NB4 (cell line): ENCODE data around the gene PIK3CD.

Experiments used
- CTCF ChIP-seq: IDR thresholded peaks from one replicate; pipeline ENCODE4 v1.5.1; 2012; ENCODE audit warnings: low read depth, low read length
- MYC ChIP-seq: IDR thresholded peaks from 2 replicates; pipeline ENCODE4 v1.6.1; 2011; ENCODE audit warnings: low read depth, low read length
- POLR2A ChIP-seq: IDR thresholded peaks from 2 replicates; pipeline ENCODE4 v1.6.1; 2011; ENCODE audit warnings: mild to moderate bottlenecking; ENCODE audit not compliant: insufficient read length; ENCODE audit errors: extremely low read depth
- TF ChIP-seq, protein P1 (sequence below): IDR thresholded peaks from 2 replicates; pipeline ENCODE4 v1.6.1; 2011; ENCODE audit warnings: low read depth, low read length

DNA sequence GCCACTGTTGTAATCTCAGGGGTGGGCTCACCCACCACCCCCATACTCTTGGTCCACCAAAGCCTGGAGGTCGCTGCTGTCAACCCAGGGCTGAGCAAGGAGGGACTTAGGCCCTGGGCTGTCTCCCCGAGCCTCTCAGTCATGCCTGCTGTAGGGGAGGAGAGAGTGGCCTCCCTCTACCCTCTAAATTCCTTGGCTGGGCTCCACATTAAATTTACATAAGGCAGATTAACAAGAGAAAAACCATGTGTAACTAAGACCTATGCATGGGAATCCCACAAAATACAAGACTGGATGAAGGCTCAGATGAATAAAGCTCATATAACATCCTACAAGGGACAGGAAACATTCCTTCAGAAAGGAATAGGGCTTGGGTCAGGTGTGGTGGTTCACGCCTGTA is 1.8 kb upstream of the PIK3CD start:
- no peak for TF ChIP-seq CTCF
- TF ChIP-seq POLR2A, result no peak
- no peak for TF ChIP-seq MYC
- TF ChIP-seq, protein P1, sequence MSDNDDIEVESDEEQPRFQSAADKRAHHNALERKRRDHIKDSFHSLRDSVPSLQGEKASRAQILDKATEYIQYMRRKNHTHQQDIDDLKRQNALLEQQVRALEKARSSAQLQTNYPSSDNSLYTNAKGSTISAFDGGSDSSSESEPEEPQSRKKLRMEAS, result no peak
